Posterior vena cava (tissue), 2 donors: ENCODE results near the gene SNX4. TPM values are rescaled to one million over a fixed set of nuclear protein-coding genes. Genes with fewer than 3 reads are reported as not detected.
"Not testable (repeated sequence)": the region's sequence is repeated elsewhere in the genome, so short reads cannot be mapped to it uniquely, and the experiment has no call there.

Experiments
- DNase-seq: peaks from one replicate; pipeline ENCODE4 v3.0.0-alpha.2; 2020; ENCODE audit warnings: low spot score
- intact Hi-C, 2 donors: fragments of 100-400 bp; cut with DNase I; formaldehyde crosslinking; loops; one replicate each; pipeline versions ENCODE4 v1.14.1 to v1.14.2; 2022 to 2023
- total RNA-seq, 2 donors: library from RNA; stranded (reverse); fragmentation: NEBNext Ultra II Directional; extraction: Animal tissue kit (Norgen Biotek cat#: 25700); gene quantifications; one replicate each; pipeline ENCODE4 v1.2.1, GENCODE V29; 2021
- donor health status: DM: yes; HTN: yes; CAD: no.
- donor health status: DM: yes; HTN: yes; CAD: no.

The SNX4 gene
- total RNA-seq, 2 donors from 2014 or later, result 32.2 to 32.5 TPM

DNA sequence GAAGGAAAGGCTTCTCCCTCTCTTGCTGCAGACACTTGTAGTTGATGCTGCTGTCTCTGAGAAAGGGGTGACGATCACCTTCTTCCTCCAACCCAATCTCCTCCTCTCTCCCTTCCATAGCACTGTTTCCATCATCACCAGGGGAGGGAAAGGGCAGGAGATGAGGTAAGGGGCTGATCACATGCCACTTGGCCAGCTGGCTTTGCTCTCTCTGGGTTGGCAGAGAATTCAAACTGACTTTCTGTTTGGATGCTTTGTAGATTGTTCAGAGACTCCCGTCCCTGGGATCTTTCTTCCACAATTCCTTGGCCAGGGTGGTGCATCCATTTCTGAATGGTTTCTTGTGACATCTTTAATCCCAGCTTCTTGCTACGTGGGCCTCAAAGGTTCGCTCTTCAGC, 101.7 kb downstream of the SNX4 start:
- intact Hi-C loops, result no loop called here
- DNase-seq, result no peak

- no peak for DNase-seq
- intact Hi-C loops, result no loop called here
These were observed 103.8 kb downstream of the SNX4 start for GRCh38 chr3:125416235-125416634.

DNA sequence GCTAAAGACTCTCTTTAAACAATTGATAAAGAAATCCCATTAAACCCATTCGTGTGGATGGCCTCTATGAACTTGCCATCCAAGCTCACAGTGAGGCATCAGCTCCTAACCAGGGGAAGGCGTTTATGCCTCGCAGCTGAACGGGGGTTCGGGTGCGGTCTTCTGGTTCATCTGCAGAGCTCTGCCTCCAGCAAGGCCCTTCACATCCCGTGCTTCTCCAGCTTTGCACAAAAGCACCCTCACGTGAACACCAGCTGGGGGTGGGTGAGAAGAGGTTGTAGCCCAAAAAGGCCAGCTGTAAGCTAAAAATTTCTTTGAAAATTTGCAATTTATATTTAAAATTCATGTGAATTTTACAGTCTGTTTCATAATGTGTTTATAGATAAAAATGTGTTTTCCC, 105.3 kb downstream of the SNX4 start:
- DNase-seq, result no peak
- intact Hi-C loops, result no loop called here

GRCh38 chr3:125410922-125411321, 109.1 kb downstream of the SNX4 start:
- intact Hi-C loops, result no loop called here
- DNase-seq, result no peak

- intact Hi-C loops, result no loop called here
- no peak for DNase-seq
These were observed 113.9 kb downstream of the SNX4 start for GRCh38 chr3:125406070-125406469.

- DNase-seq, intact Hi-C loops: not testable (repeated sequence)
These were observed 114.5 kb downstream of the SNX4 start for GRCh38 chr3:125405515-125405914.

- intact Hi-C loops, result no loop called here
- DNase-seq, result no peak
These were observed 116.2 kb downstream of the SNX4 start for GRCh38 chr3:125403789-125404188.

- intact Hi-C loops, result no loop called here
- DNase-seq, result no peak
These were observed 117.4 kb downstream of the SNX4 start for GRCh38 chr3:125402639-125403038.

DNA sequence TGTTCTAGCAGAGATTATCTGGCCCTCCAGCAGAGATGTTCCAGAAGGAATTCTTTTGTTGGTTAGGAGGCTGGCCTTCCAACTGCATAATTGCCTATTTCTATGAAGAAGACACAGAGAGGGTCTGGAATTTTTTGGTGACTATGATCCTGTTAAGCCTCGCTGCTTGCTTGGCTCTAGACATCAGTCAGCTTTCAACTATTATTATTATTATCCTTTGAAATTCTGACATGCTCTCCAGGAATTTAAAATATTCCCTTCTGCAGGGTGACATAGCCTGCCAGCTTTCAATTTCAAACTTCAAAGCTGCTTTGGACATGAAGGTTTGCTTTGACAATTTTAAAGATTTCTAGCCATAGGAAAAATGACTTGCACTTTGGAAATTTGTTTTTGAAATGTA, 118.6 kb downstream of the SNX4 start:
- no peak for DNase-seq
- intact Hi-C loops, result no loop called here

DNA sequence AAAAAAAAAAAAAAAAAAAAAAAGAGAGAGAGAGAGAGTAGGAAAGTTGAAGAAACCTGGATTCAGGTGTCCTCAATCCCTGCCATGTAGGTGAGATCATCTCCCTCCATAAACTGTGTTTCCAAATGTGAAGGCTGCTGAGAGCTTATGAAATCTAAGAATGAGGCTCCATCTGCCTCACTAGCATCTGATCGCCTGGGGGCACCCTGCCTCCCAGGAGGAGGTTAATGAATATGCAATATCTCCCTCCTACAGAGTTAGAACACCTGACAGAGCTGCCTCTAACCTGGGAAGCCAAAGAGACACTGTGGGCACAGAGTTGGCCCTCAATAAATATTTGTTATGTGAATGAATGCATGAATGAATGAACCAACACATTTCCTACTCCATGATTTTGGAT, 121.0 kb downstream of the SNX4 start:
- intact Hi-C loops, result no loop called here
- no peak for DNase-seq

Other genes starting within 250 kb of the SNX4 start
- gene ZNF148, start 144.9 kb downstream of the SNX4 start, total RNA-seq, result 10 to 100 TPM; 39.7 to 45.5 TPM
- 10 to 100 TPM; 13.6 to 14.7 TPM for gene OSBPL11, start 75.3 kb upstream of the SNX4 start, total RNA-seq